Neural progenitor cell (in vitro differentiated cells): Measurements from ENCODE around the gene CHRND. TPM values are rescaled to one million over a fixed set of nuclear protein-coding genes. Genes with fewer than 3 reads are reported as not detected.

ENCODE experiments used
- DNase-seq: peaks from one replicate; pipeline ENCODE4 v3.0.0-alpha.2; 2016; ENCODE audit warnings: low spot score
- H2AFZ ChIP-seq: fragments of 200-600 bp; sonication (generic); replicated peaks from 2 replicates; pipeline ENCODE4 v1.6.1; 2016; ENCODE audit warnings: antibody characterized with exemption
- H3F3A ChIP-seq: fragments of 200-600 bp; sonication (generic); 2 replicates; pipeline ENCODE4 v1.6.1; 2016; ENCODE audit warnings: antibody characterized with exemption, low read depth
- H3K27ac ChIP-seq: fragments of 200-600 bp; sonication (generic); 2 replicates; pipeline ENCODE4 v1.5.1; 2016; ENCODE audit warnings: mild to moderate bottlenecking
- H3K27me3 ChIP-seq: fragments of 200-600 bp; sonication (generic); 2 replicates; pipeline ENCODE4 v1.6.1; 2016; ENCODE audit warnings: mild to moderate bottlenecking, moderate library complexity
- H3K36me3 ChIP-seq: fragments of 200-600 bp; sonication (generic); 2 replicates; pipeline ENCODE4 v1.5.1; 2016
- H3K4me1 ChIP-seq: fragments of 200-600 bp; sonication (generic); 2 replicates; pipeline ENCODE4 v1.6.1; 2016; ENCODE audit warnings: mixed run types
- H3K4me2 ChIP-seq: fragments of 200-600 bp; sonication (generic); 2 replicates; pipeline ENCODE4 v1.6.1; 2016
- H3K4me3 ChIP-seq: fragments of 200-600 bp; sonication (generic); 2 replicates; pipeline ENCODE4 v1.5.1; 2016
- H3K79me2 ChIP-seq: fragments of 200-600 bp; sonication (generic); 2 replicates; pipeline ENCODE4 v1.6.1; 2016; ENCODE audit warnings: low read depth
- H3K9ac ChIP-seq: fragments of 200-600 bp; sonication (generic); 2 replicates; pipeline ENCODE4 v1.6.1; 2016
- H3K9me3 ChIP-seq: fragments of 200-600 bp; sonication (generic); 2 replicates; pipeline ENCODE4 v1.5.1; 2016; ENCODE audit warnings: low read depth
- H4K20me1 ChIP-seq: fragments of 200-600 bp; sonication (generic); 2 replicates; pipeline ENCODE4 v1.6.1; 2016; ENCODE audit warnings: low read depth
- H3K27ac Mint-ChIP-seq: 3 replicates; pipeline ENCODE4 v1.8.0; 2021; ENCODE audit warnings: mixed read lengths
- H3K27me3 Mint-ChIP-seq: 2 replicates; pipeline ENCODE4 v1.8.0; 2022; ENCODE audit warnings: low read depth, mild to moderate bottlenecking, inconsistent platforms, moderate library complexity, mixed read lengths; ENCODE audit not compliant: insufficient read depth
- H3K36me3 Mint-ChIP-seq: 3 replicates; pipeline ENCODE4 v1.8.0; 2021; ENCODE audit warnings: mixed read lengths
- H3K4me1 Mint-ChIP-seq: 3 replicates; pipeline ENCODE4 v1.8.0; 2021; ENCODE audit warnings: mixed read lengths
- H3K4me3 Mint-ChIP-seq: 3 replicates; pipeline ENCODE4 v1.8.0; 2021; ENCODE audit warnings: mild to moderate bottlenecking, moderate library complexity, mixed read lengths
- H3K9me3 Mint-ChIP-seq: 3 replicates; pipeline ENCODE4 v1.8.0; 2020; ENCODE audit warnings: mixed read lengths
- CTCF ChIP-seq: fragments of 200-600 bp; sonication (generic); IDR thresholded peaks from 2 replicates; pipeline ENCODE4 v1.5.1; 2017; ENCODE audit warnings: antibody characterized with exemption, mild to moderate bottlenecking
- EZH2 ChIP-seq: fragments of 200-600 bp; sonication (generic); IDR thresholded peaks from 2 replicates; pipeline ENCODE4 v1.6.1; 2017; ENCODE audit warnings: antibody characterized with exemption, mild to moderate bottlenecking, moderate library complexity
- EZH2phosphoT487 ChIP-seq: fragments of 200-600 bp; sonication (generic); IDR thresholded peaks from 2 replicates; pipeline ENCODE4 v1.6.1; 2017; ENCODE audit warnings: antibody characterized with exemption
- total RNA-seq: library from RNA; depleted of rRNA; stranded (reverse); fragments of >200 nt; gene quantifications from 2 replicates; pipeline ENCODE4 v1.2.3, GENCODE V29; 2015; ENCODE audit warnings: low replicate concordance

The CHRND gene
- total RNA-seq, 1 donor from 2014 or later = not detected

- H3K27ac Mint-ChIP-seq = no peak overlapping the region
- Histone ChIP-seq H3K4me2 (no peak overlapping the region), H4K20me1 (peaks cover 17% of the 10 kb centered on the region), H3K9me3 (no peaks in the 10 kb centered on the region), H3K4me1 (peaks cover 36% of the 10 kb centered on the region), H3K27ac (no peak overlapping the region), H3K79me2 (no peaks in the 10 kb centered on the region), H2AFZ (no peak overlapping the region), H3K27me3 (peaks cover 24% of the 10 kb centered on the region), H3K4me3 (no peak overlapping the region), H3K36me3 (no peaks in the 10 kb centered on the region), H3K9ac (no peak overlapping the region), H3F3A (peaks cover 10% of the 10 kb centered on the region)
- TF ChIP-seq CTCF = no peak
- TF ChIP-seq EZH2 = no peak
- TF ChIP-seq EZH2phosphoT487 = no peak
- DNase-seq = no peak
- H3K9me3 Mint-ChIP-seq = no peaks in the 10 kb centered on the region
- H3K4me1 Mint-ChIP-seq = peaks cover 16% of the 10 kb centered on the region
- H3K36me3 Mint-ChIP-seq = no peaks in the 10 kb centered on the region
- peaks cover 35% of the 10 kb centered on the region for H3K27me3 Mint-ChIP-seq
- no peak overlapping the region for H3K4me3 Mint-ChIP-seq
Measured at GRCh38 chr2:232492963-232493700, 32.8 kb upstream of the CHRND start.

GRCh38 chr2:232493701-232494474 is 32.1 kb upstream of the CHRND start:
- Histone ChIP-seq H3K27ac (no peak overlapping the region), H3K9ac (no peak overlapping the region), H3K79me2 (no peaks in the 10 kb centered on the region), H3F3A (peaks cover 3% of the 10 kb centered on the region), H3K9me3 (no peaks in the 10 kb centered on the region), H3K36me3 (no peaks in the 10 kb centered on the region), H4K20me1 (peaks cover 10% of the 10 kb centered on the region), H3K4me2 (peak overlapping the region; percentile 16), H2AFZ (no peak overlapping the region), H3K27me3 (peaks cover 16% of the 10 kb centered on the region), H3K4me3 (no peak overlapping the region), H3K4me1 (peaks cover 30% of the 10 kb centered on the region)
- Mint-ChIP-seq H3K4me3 (no peak overlapping the region), H3K36me3 (no peaks in the 10 kb centered on the region), H3K27me3 (peaks cover 33% of the 10 kb centered on the region), H3K27ac (no peak overlapping the region), H3K9me3 (peaks cover 3% of the 10 kb centered on the region), H3K4me1 (peaks cover 14% of the 10 kb centered on the region)
- TF ChIP-seq EZH2phosphoT487 = no peak
- no peak for TF ChIP-seq CTCF
- TF ChIP-seq EZH2 = no peak
- DNase-seq = no peak

GRCh38 chr2:232494542-232494941 is 31.4 kb upstream of the CHRND start:
- Mint-ChIP-seq H3K9me3 (peaks cover 3% of the 10 kb centered on the region), H3K27ac (no peak overlapping the region)
- DNase-seq = no peak

More at GRCh38 chr2:232494542-232494941, 31.4 kb upstream of the CHRND start:
- H3K27ac ChIP-seq = no peak overlapping the region
- H3K27me3 ChIP-seq = peaks cover 10% of the 10 kb centered on the region
- H3K9me3 ChIP-seq = no peaks in the 10 kb centered on the region
- no peaks in the 10 kb centered on the region for H3F3A ChIP-seq
- H3K9ac ChIP-seq = no peak overlapping the region
- Mint-ChIP-seq H3K36me3 (no peaks in the 10 kb centered on the region), H3K4me1 (peaks cover 13% of the 10 kb centered on the region), H3K4me3 (no peak overlapping the region), H3K27me3 (peaks cover 27% of the 10 kb centered on the region)
- no peaks in the 10 kb centered on the region for H3K79me2 ChIP-seq
- no peak overlapping the region for H3K4me3 ChIP-seq
- TF ChIP-seq CTCF (no peak), EZH2phosphoT487 (no peak), EZH2 (no peak)
- H3K4me2 ChIP-seq = no peak overlapping the region
- peaks cover 25% of the 10 kb centered on the region for H3K4me1 ChIP-seq
- peaks cover 5% of the 10 kb centered on the region for H4K20me1 ChIP-seq
- H3K36me3 ChIP-seq = no peaks in the 10 kb centered on the region
- H2AFZ ChIP-seq = no peak overlapping the region
